PC-9 (cell line): ENCODE results near the gene PCNX3. TPM values are rescaled to one million over a fixed set of nuclear protein-coding genes. Genes with fewer than 3 reads are reported as not detected.
A peak's percentile ranks its signal among the peaks of the same experiment; 100 is the strongest.

Experiments
- BruUV-seq: library from RNA; stranded (reverse); fragments of 400-500 nt; replicated peaks from 2 replicates; lab custom pipeline; 2021; lab: Mats Ljungman, UMichigan
- CTCF ChIA-PET: fragments of 300-600 bp; sonication (Branson Sonifier 250); formaldehyde crosslinking; loops from one replicate; lab custom pipeline; 2022; ENCODE audit warnings: antibody characterized with exemption; lab: Charles Lee
- POLR2A ChIA-PET: fragments of 300-600 bp; sonication (Branson Sonifier 250); formaldehyde crosslinking; loops from one replicate; lab custom pipeline; 2022; ENCODE audit warnings: antibody characterized with exemption; ENCODE audit not compliant: unreplicated experiment; lab: Charles Lee
- DNase-seq, 2 experiments: peaks; one replicate each; pipeline versions ENCODE4 v3.0.0 to v3.0.0-alpha.2; 2015 to 2022; ENCODE audit warnings: mixed read lengths in 1 of 2
- H2AFZ ChIP-seq: fragments of 200-600 bp; sonication (generic); 2 replicates; pipeline ENCODE4 v1.8.1; 2017; ENCODE audit warnings: antibody characterized with exemption
- H3F3A ChIP-seq: fragments of 200-600 bp; sonication (generic); 2 replicates; pipeline ENCODE4 v1.8.1; 2017; ENCODE audit warnings: antibody characterized with exemption, mild to moderate bottlenecking, low read depth; ENCODE audit not compliant: insufficient read depth
- H3K27ac ChIP-seq: fragments of 200-600 bp; sonication (generic); 2 replicates; pipeline ENCODE4 v1.6.1; 2016; ENCODE audit warnings: mixed run types
- H3K27me3 ChIP-seq: fragments of 200-600 bp; sonication (generic); 2 replicates; pipeline ENCODE4 v1.6.1; 2016; ENCODE audit warnings: low read depth, mixed run types; ENCODE audit not compliant: insufficient read depth
- H3K36me3 ChIP-seq: fragments of 200-600 bp; sonication (generic); 2 replicates; pipeline ENCODE4 v1.6.1; 2016; ENCODE audit warnings: low read depth, mixed run types
- H3K4me1 ChIP-seq: fragments of 200-600 bp; sonication (generic); replicated peaks from 2 replicates; pipeline ENCODE4 v1.6.1; 2016; ENCODE audit warnings: mixed run types; ENCODE audit not compliant: insufficient read depth
- H3K4me2 ChIP-seq: fragments of 200-600 bp; sonication (generic); 2 replicates; pipeline ENCODE4 v1.6.1; 2017; ENCODE audit warnings: mixed run types
- H3K4me3 ChIP-seq: fragments of 200-600 bp; sonication (generic); 2 replicates; pipeline ENCODE4 v1.6.1; 2016; ENCODE audit warnings: mixed run types
- H3K79me2 ChIP-seq: fragments of 200-600 bp; sonication (generic); 2 replicates; pipeline ENCODE4 v1.6.1; 2017; ENCODE audit warnings: low read depth, mixed run types
- H3K9me2 ChIP-seq: fragments of 200-600 bp; sonication (generic); 2 replicates; pipeline ENCODE4 v1.8.1; 2017; ENCODE audit warnings: mild to moderate bottlenecking; ENCODE audit not compliant: insufficient read depth
- H3K9me3 ChIP-seq: fragments of 200-600 bp; sonication (generic); 2 replicates; pipeline ENCODE4 v1.8.1; 2016; ENCODE audit warnings: low read depth; ENCODE audit not compliant: insufficient read depth
- H4K20me1 ChIP-seq: fragments of 200-600 bp; sonication (generic); 2 replicates; pipeline ENCODE4 v1.8.1; 2017; ENCODE audit not compliant: insufficient read depth
- EZH2 ChIP-seq: fragments of 200-600 bp; sonication (generic); IDR thresholded peaks from 2 replicates; pipeline ENCODE4 v1.8.0; 2017; ENCODE audit warnings: antibody characterized with exemption, low read depth
- intact Hi-C: fragments of 100-400 bp; cut with micrococcal nuclease; formaldehyde crosslinking; loops from one replicate; pipeline ENCODE4 v1.10.0; 2022; ENCODE audit not compliant: unreplicated experiment
- total RNA-seq: library from RNA; stranded (reverse); gene quantifications from 2 replicates; pipeline ENCODE4 v1.2.3, GENCODE V29; 2021
- TF ChIP-seq, protein P1 (sequence below): fragments of 200-600 bp; sonication (generic); conservative IDR thresholded peaks from 2 replicates; pipeline ENCODE4 v1.6.1; 2017; ENCODE audit warnings: mixed run types, antibody characterized with exemption, mild to moderate bottlenecking, moderate library complexity

PCNX3 gene
- total RNA-seq, 1 experiment from 2014 or later: 76.9 TPM

DNA sequence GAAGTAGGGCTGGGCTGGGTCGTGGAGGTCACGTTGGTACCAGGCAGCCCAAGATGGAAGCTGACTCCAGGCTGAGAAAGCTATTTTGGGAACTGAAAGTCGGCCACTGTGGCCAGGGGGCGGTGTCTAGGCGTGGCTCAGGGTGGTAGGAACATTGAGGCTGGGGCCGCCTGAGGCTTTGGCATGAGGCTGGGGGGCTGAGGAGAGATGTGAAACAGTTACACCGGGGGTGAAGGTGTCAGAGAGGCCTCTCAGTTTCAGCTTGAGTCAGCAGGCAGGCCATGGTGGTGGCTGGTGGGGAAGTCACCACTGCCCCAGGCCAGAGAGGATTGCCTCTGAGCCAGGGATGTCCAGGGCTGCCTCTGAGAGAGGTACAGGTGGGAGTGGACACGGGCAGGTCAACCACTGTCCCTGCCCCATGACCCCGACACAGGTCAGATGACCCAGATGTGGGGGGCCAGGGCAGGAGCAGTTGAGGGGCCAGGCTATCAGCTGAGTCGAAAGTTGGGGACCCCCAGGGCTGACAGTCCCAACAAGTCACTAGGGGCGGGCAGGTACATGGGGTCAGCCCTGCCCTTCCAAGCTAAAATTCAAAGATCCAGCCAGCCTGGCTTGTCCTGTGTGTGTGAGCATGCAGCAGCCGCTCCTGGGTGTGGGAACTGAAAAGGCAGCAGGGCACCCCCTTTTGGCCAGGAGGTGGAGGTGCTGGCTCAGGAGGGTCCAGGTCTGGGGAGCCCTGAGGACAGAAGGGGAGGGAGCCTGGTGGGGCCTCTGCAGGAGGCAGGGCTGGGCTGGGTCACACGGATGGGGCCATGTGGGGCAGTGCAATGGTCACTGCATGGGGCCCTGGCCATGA, 27.1 kb upstream of the PCNX3 start:
- no peak overlapping the region for H3K4me2 ChIP-seq
- no peaks in the 10 kb centered on the region for H3K9me3 ChIP-seq
- POLR2A ChIA-PET: interaction anchor here (0.6 kb wide), 1 partner anchor 47 kb away, joined by 3 read pairs; no protein-coding TSS in a partner anchor
- DNase-seq: peak in 1 of 2 experiments; percentile 44
- H3K79me2 ChIP-seq: no peaks in the 10 kb centered on the region
- H3K4me1 ChIP-seq: no peaks in the 10 kb centered on the region
- H2AFZ ChIP-seq: no peak overlapping the region
- H3F3A ChIP-seq: peaks cover 38% of the 10 kb centered on the region; the same call in 1 of the 2 replicates
- no peaks in the 10 kb centered on the region for H3K36me3 ChIP-seq
- H3K9me2 ChIP-seq: no peaks in the 10 kb centered on the region
- TF ChIP-seq EZH2: no peak
- TF ChIP-seq, protein P1, sequence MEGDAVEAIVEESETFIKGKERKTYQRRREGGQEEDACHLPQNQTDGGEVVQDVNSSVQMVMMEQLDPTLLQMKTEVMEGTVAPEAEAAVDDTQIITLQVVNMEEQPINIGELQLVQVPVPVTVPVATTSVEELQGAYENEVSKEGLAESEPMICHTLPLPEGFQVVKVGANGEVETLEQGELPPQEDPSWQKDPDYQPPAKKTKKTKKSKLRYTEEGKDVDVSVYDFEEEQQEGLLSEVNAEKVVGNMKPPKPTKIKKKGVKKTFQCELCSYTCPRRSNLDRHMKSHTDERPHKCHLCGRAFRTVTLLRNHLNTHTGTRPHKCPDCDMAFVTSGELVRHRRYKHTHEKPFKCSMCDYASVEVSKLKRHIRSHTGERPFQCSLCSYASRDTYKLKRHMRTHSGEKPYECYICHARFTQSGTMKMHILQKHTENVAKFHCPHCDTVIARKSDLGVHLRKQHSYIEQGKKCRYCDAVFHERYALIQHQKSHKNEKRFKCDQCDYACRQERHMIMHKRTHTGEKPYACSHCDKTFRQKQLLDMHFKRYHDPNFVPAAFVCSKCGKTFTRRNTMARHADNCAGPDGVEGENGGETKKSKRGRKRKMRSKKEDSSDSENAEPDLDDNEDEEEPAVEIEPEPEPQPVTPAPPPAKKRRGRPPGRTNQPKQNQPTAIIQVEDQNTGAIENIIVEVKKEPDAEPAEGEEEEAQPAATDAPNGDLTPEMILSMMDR: peak; percentile 76
- BruUV-seq: no TSS peak
- H3K27me3 ChIP-seq: no peaks in the 10 kb centered on the region
- H3K27ac ChIP-seq: no peak overlapping the region
- no peak overlapping the region for H3K4me3 ChIP-seq
- H4K20me1 ChIP-seq: no peaks in the 10 kb centered on the region
- CTCF ChIA-PET: interaction anchor here (1.0 kb wide), 1 partner anchor 11 kb away, joined by 3 read pairs; no protein-coding TSS in a partner anchor
- intact Hi-C loops: no loop called here

- H3K27ac ChIP-seq: no peak overlapping the region
- H3K36me3 ChIP-seq: no peaks in the 10 kb centered on the region
- no peak overlapping the region for H2AFZ ChIP-seq
- BruUV-seq: no TSS peak
- H3K9me3 ChIP-seq: no peaks in the 10 kb centered on the region
- H3K27me3 ChIP-seq: no peaks in the 10 kb centered on the region
- H3K9me2 ChIP-seq: no peaks in the 10 kb centered on the region
- ChIA-PET POLR2A (no interaction called here), CTCF (interaction anchor here (0.6 kb wide), 1 partner anchor 259 kb away, joined by 3 read pairs; no protein-coding TSS in a partner anchor)
- no peak overlapping the region for H3K4me2 ChIP-seq
- DNase-seq: no peak
- no peak overlapping the region for H3K4me3 ChIP-seq
- no peaks in the 10 kb centered on the region for H3K79me2 ChIP-seq
- TF ChIP-seq EZH2: no peak
- TF ChIP-seq, protein P1: no peak
- intact Hi-C loops: no loop called here
- peaks cover 41% of the 10 kb centered on the region for H3F3A ChIP-seq
- no peaks in the 10 kb centered on the region for H4K20me1 ChIP-seq
- H3K4me1 ChIP-seq: no peaks in the 10 kb centered on the region
These were observed 25.9 kb upstream of the PCNX3 start for GRCh38 chr11:65589444-65590239.

GRCh38 chr11:65590240-65590738, 25.3 kb upstream of the PCNX3 start:
- no peaks in the 10 kb centered on the region for H4K20me1 ChIP-seq
- no peaks in the 10 kb centered on the region for H3K36me3 ChIP-seq
- no peaks in the 10 kb centered on the region for H3K79me2 ChIP-seq
- no peaks in the 10 kb centered on the region for H3K9me2 ChIP-seq
- BruUV-seq: no TSS peak
- no peak overlapping the region for H3K27ac ChIP-seq
- H2AFZ ChIP-seq: no peak overlapping the region
- no peak overlapping the region for H3K4me3 ChIP-seq
- no peak for TF ChIP-seq EZH2
- TF ChIP-seq, protein P1: no peak
- ChIA-PET POLR2A (no interaction called here), CTCF (no interaction called here)
- no peak overlapping the region for H3K4me2 ChIP-seq
- H3K4me1 ChIP-seq: 0 out of 2 replicates have a peak, but pooled peaks cover under 1% of the 10 kb centered on the region
- H3K9me3 ChIP-seq: no peaks in the 10 kb centered on the region
- intact Hi-C loops: no loop called here
- H3F3A ChIP-seq: peaks cover 42% of the 10 kb centered on the region
- H3K27me3 ChIP-seq: no peaks in the 10 kb centered on the region
- no peak for DNase-seq
